ENCODE results near the gene AHI1. TPM values are rescaled to one million over a fixed set of nuclear protein-coding genes. Genes with fewer than 3 reads are reported as not detected.

AHI1 gene
- total RNA-seq, 1 donor from 2014 or later, result 160 TPM

GRCh38 chr6:135418040-135418760 is 79.3 kb downstream of the AHI1 start:
- intact Hi-C loops (cut with micrococcal nuclease), result no loop called here
- no peaks in the 10 kb centered on the region for H3K9me3 Mint-ChIP-seq

GRCh38 chr6:135412761-135413160 is 84.8 kb downstream of the AHI1 start:
- Mint-ChIP-seq H3K4me3 (no peak overlapping the region), H3K36me3 (ENCODE audit: low read depth) (peaks cover 42% of the 10 kb centered on the region), H3K27ac (no peak overlapping the region), H3K4me1 (peaks cover 4% of the 10 kb centered on the region), H3K9me3 (no peaks in the 10 kb centered on the region), H3K27me3 (no peaks in the 10 kb centered on the region)
- intact Hi-C loops (cut with micrococcal nuclease), result no loop called here
- no peak for DNase-seq

More at GRCh38 chr6:135418040-135418760, 79.3 kb downstream of the AHI1 start:
- no peak overlapping the region for H3K27ac Mint-ChIP-seq
- no peak overlapping the region for H3K4me3 Mint-ChIP-seq
- peaks cover 39% of the 10 kb centered on the region for H3K36me3 Mint-ChIP-seq (ENCODE audit: low read depth)
- DNase-seq, result no peak
- no peaks in the 10 kb centered on the region for H3K27me3 Mint-ChIP-seq
- peaks cover 4% of the 10 kb centered on the region for H3K4me1 Mint-ChIP-seq

GRCh38 chr6:135411849-135412248 is 85.7 kb downstream of the AHI1 start:
- DNase-seq, result no peak
- no peaks in the 10 kb centered on the region for H3K27me3 Mint-ChIP-seq
- peaks cover 4% of the 10 kb centered on the region for H3K4me1 Mint-ChIP-seq
- H3K4me3 Mint-ChIP-seq, result no peak overlapping the region
- intact Hi-C loops (cut with micrococcal nuclease), result no loop called here
- no peak overlapping the region for H3K27ac Mint-ChIP-seq
- H3K36me3 Mint-ChIP-seq (ENCODE audit: low read depth), result peaks cover 46% of the 10 kb centered on the region
- no peaks in the 10 kb centered on the region for H3K9me3 Mint-ChIP-seq

- H3K4me1 Mint-ChIP-seq, result peaks cover 4% of the 10 kb centered on the region
- intact Hi-C loops (cut with micrococcal nuclease), result no loop called here
- H3K27me3 Mint-ChIP-seq, result no peaks in the 10 kb centered on the region
These were observed 86.2 kb downstream of the AHI1 start for GRCh38 chr6:135411339-135411738.

GRCh38 chr6:135410856-135411255 is 86.7 kb downstream of the AHI1 start:
- Mint-ChIP-seq H3K36me3 (ENCODE audit: low read depth) (peaks cover 47% of the 10 kb centered on the region), H3K27me3 (no peaks in the 10 kb centered on the region), H3K27ac (no peak overlapping the region), H3K9me3 (no peaks in the 10 kb centered on the region), H3K4me1 (peaks cover 4% of the 10 kb centered on the region), H3K4me3 (no peak overlapping the region)
- intact Hi-C loops (cut with micrococcal nuclease), result no loop called here
- no peak for DNase-seq

More at GRCh38 chr6:135411339-135411738, 86.2 kb downstream of the AHI1 start:
- no peaks in the 10 kb centered on the region for H3K9me3 Mint-ChIP-seq
- peaks cover 47% of the 10 kb centered on the region for H3K36me3 Mint-ChIP-seq (ENCODE audit: low read depth)
- no peak for DNase-seq
- no peak overlapping the region for H3K27ac Mint-ChIP-seq
- H3K4me3 Mint-ChIP-seq, result no peak overlapping the region

GRCh38 chr6:135403584-135403983 is 94.0 kb downstream of the AHI1 start:
- Mint-ChIP-seq H3K27me3 (no peaks in the 10 kb centered on the region), H3K36me3 (ENCODE audit: low read depth) (peaks cover 34% of the 10 kb centered on the region), H3K4me1 (no peaks in the 10 kb centered on the region), H3K9me3 (no peaks in the 10 kb centered on the region), H3K27ac (no peak overlapping the region), H3K4me3 (no peak overlapping the region)
- DNase-seq, result no peak
- intact Hi-C loops (cut with micrococcal nuclease), result no loop called here

- Mint-ChIP-seq H3K27ac (no peak overlapping the region), H3K4me3 (no peak overlapping the region), H3K27me3 (no peaks in the 10 kb centered on the region), H3K4me1 (no peaks in the 10 kb centered on the region), H3K36me3 (ENCODE audit: low read depth) (peaks cover 30% of the 10 kb centered on the region), H3K9me3 (no peaks in the 10 kb centered on the region)
- intact Hi-C loops (cut with micrococcal nuclease), result no loop called here
- no peak for DNase-seq
These were observed 95.2 kb downstream of the AHI1 start for GRCh38 chr6:135402311-135402710.

GRCh38 chr6:135397172-135397952 is 100.2 kb downstream of the AHI1 start:
- no peak for DNase-seq
- Mint-ChIP-seq H3K27me3 (no peaks in the 10 kb centered on the region), H3K36me3 (ENCODE audit: low read depth) (peaks cover 13% of the 10 kb centered on the region), H3K9me3 (no peaks in the 10 kb centered on the region), H3K27ac (no peak overlapping the region), H3K4me1 (no peaks in the 10 kb centered on the region), H3K4me3 (no peak overlapping the region)
- intact Hi-C loops (cut with micrococcal nuclease), result no loop called here

GRCh38 chr6:135395136-135395535 is 102.4 kb downstream of the AHI1 start:
- no peak for DNase-seq
- Mint-ChIP-seq H3K27me3 (no peaks in the 10 kb centered on the region), H3K36me3 (ENCODE audit: low read depth) (peaks cover 12% of the 10 kb centered on the region), H3K27ac (no peak overlapping the region), H3K9me3 (no peaks in the 10 kb centered on the region), H3K4me1 (no peaks in the 10 kb centered on the region), H3K4me3 (no peak overlapping the region)
- intact Hi-C loops (cut with micrococcal nuclease), result no loop called here

- intact Hi-C loops (cut with micrococcal nuclease), result no loop called here
- DNase-seq, result no peak
- no peak overlapping the region for H3K4me3 Mint-ChIP-seq
- H3K36me3 Mint-ChIP-seq (ENCODE audit: low read depth), result peaks cover 10% of the 10 kb centered on the region
- H3K9me3 Mint-ChIP-seq, result no peaks in the 10 kb centered on the region
- H3K27ac Mint-ChIP-seq, result no peak overlapping the region
- no peaks in the 10 kb centered on the region for H3K4me1 Mint-ChIP-seq
- H3K27me3 Mint-ChIP-seq, result no peaks in the 10 kb centered on the region
These were observed 104.3 kb downstream of the AHI1 start for GRCh38 chr6:135393289-135393688.

- H3K4me1 Mint-ChIP-seq, result no peaks in the 10 kb centered on the region
- no peaks in the 10 kb centered on the region for H3K27me3 Mint-ChIP-seq
- no peaks in the 10 kb centered on the region for H3K9me3 Mint-ChIP-seq
- DNase-seq, result no peak
- H3K36me3 Mint-ChIP-seq (ENCODE audit: low read depth), result peaks cover 15% of the 10 kb centered on the region
- intact Hi-C loops (cut with micrococcal nuclease), result no loop called here
- no peak overlapping the region for H3K27ac Mint-ChIP-seq
- no peak overlapping the region for H3K4me3 Mint-ChIP-seq
These were observed 107.1 kb downstream of the AHI1 start for GRCh38 chr6:135390458-135390857.

GRCh38 chr6:135385299-135385698 is 112.2 kb downstream of the AHI1 start:
- Mint-ChIP-seq H3K9me3 (no peaks in the 10 kb centered on the region), H3K27ac (no peak overlapping the region), H3K36me3 (ENCODE audit: low read depth) (peaks cover 17% of the 10 kb centered on the region), H3K27me3 (no peaks in the 10 kb centered on the region), H3K4me3 (no peak overlapping the region), H3K4me1 (peaks cover 4% of the 10 kb centered on the region)
- DNase-seq, result no peak
- intact Hi-C loops (cut with micrococcal nuclease), result no loop called here

- H3K27ac Mint-ChIP-seq, result no peak overlapping the region
- H3K27me3 Mint-ChIP-seq, result no peaks in the 10 kb centered on the region
- H3K4me3 Mint-ChIP-seq, result no peak overlapping the region
- H3K9me3 Mint-ChIP-seq, result no peaks in the 10 kb centered on the region
- peaks cover 4% of the 10 kb centered on the region for H3K4me1 Mint-ChIP-seq
- intact Hi-C loops (cut with micrococcal nuclease), result no loop called here
- peaks cover 17% of the 10 kb centered on the region for H3K36me3 Mint-ChIP-seq (ENCODE audit: low read depth)
- no peak for DNase-seq
These were observed 113.8 kb downstream of the AHI1 start for GRCh38 chr6:135383766-135384165.

- no peak for DNase-seq
- no peak overlapping the region for H3K4me3 Mint-ChIP-seq
- no peaks in the 10 kb centered on the region for H3K9me3 Mint-ChIP-seq
- H3K27ac Mint-ChIP-seq, result no peak overlapping the region
- peaks cover 17% of the 10 kb centered on the region for H3K36me3 Mint-ChIP-seq (ENCODE audit: low read depth)
- intact Hi-C loops (cut with micrococcal nuclease), result no loop called here
- peaks cover 4% of the 10 kb centered on the region for H3K4me1 Mint-ChIP-seq
- H3K27me3 Mint-ChIP-seq, result no peaks in the 10 kb centered on the region
These were observed 114.2 kb downstream of the AHI1 start for GRCh38 chr6:135383301-135383700.

Measured in activated CD4-positive, alpha-beta T cell treated with anti-CD3 and anti-CD28 coated beads, Interleukin-2, amount 10 ng/mL, durations not matched to agents 24 days and 14 days (primary cell).